Esophagus squamous epithelium (tissue), 4 donors: ENCODE data around the gene UGT8.

Source experiments
- POLR2A ChIP-seq, 4 donors: fragments of 450-650 bp; IDR thresholded peaks; one replicate each; pipeline ENCODE4 v1.6.1; 2017; ENCODE audit warnings: antibody characterized with exemption in 4 of 4, mild to moderate bottlenecking in 4 of 4, moderate library complexity in 3 of 4
- TF ChIP-seq, protein P1 (sequence below), 6 experiments: fragments of 450-650 bp in 4 of 6; fragments of 200-600 bp in 2 of 6; sonication (generic) in 2 of 6; IDR thresholded peaks; one replicate each; pipeline ENCODE4 v1.5.1; 2016 to 2019; ENCODE audit warnings: antibody characterized with exemption in 6 of 6, mild to moderate bottlenecking in 4 of 6, moderate library complexity in 4 of 6

DNA sequence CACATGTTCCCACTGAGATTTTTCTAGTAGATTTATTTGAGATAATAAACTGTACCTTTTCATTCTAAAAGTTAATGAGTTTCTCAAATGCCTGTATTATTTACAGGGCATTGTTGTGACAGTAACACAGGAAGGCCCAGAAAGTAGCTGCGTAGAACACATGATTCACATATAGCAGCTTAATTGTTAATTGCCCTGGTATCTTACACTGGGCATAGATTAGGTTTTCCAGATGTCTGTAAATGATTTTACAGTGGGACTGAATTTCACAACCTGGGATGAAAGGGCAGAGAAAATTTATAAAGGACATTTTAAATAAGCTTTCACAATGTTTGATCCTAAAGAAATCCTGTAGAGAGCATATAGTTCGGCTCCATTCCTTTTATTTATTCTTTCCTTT is 27.6 kb downstream of the UGT8 start:
- no peak for TF ChIP-seq POLR2A (IDR thresholded peaks at IDR 0.05)
- TF ChIP-seq, protein P1, sequence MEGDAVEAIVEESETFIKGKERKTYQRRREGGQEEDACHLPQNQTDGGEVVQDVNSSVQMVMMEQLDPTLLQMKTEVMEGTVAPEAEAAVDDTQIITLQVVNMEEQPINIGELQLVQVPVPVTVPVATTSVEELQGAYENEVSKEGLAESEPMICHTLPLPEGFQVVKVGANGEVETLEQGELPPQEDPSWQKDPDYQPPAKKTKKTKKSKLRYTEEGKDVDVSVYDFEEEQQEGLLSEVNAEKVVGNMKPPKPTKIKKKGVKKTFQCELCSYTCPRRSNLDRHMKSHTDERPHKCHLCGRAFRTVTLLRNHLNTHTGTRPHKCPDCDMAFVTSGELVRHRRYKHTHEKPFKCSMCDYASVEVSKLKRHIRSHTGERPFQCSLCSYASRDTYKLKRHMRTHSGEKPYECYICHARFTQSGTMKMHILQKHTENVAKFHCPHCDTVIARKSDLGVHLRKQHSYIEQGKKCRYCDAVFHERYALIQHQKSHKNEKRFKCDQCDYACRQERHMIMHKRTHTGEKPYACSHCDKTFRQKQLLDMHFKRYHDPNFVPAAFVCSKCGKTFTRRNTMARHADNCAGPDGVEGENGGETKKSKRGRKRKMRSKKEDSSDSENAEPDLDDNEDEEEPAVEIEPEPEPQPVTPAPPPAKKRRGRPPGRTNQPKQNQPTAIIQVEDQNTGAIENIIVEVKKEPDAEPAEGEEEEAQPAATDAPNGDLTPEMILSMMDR (IDR thresholded peaks at IDR 0.05), result no peak
